Gastroesophageal sphincter (tissue), 3 donors: ENCODE results near the gene CNGB1.

ENCODE experiments used
- CTCF ChIP-seq, 4 experiments: fragments of 200-600 bp in 2 of 4; fragments of 450-650 bp in 2 of 4; sonication (generic) in 1 of 4; IDR thresholded peaks; one replicate each; pipeline ENCODE4 v1.5.1; 2017 to 2019; ENCODE audit warnings: antibody characterized with exemption in 4 of 4, mild to moderate bottlenecking in 2 of 4, moderate library complexity in 2 of 4
- EP300 ChIP-seq: sonication (generic); formaldehyde crosslinking; IDR thresholded peaks from one replicate; pipeline ENCODE4 v1.6.1; 2017; ENCODE audit warnings: antibody characterized with exemption, mild to moderate bottlenecking

GRCh38 chr16:57925310-57925709 lies 45.6 kb downstream of the CNGB1 start:
- TF ChIP-seq CTCF (IDR thresholded peaks at IDR 0.05) (no peak), EP300 (no peak)
